Measurements from ENCODE around the gene PFN4. TPM values are rescaled to one million over a fixed set of nuclear protein-coding genes. Genes with fewer than 3 reads are reported as not detected.

PFN4 gene
- total and polyA plus RNA-seq, 9 of the 15 experiments (the other 6 are each of a cell fraction or from before 2014, with no cell fraction given) = 0.07 to 0.54 (median 0.31) TPM; not detected in 2

DNA sequence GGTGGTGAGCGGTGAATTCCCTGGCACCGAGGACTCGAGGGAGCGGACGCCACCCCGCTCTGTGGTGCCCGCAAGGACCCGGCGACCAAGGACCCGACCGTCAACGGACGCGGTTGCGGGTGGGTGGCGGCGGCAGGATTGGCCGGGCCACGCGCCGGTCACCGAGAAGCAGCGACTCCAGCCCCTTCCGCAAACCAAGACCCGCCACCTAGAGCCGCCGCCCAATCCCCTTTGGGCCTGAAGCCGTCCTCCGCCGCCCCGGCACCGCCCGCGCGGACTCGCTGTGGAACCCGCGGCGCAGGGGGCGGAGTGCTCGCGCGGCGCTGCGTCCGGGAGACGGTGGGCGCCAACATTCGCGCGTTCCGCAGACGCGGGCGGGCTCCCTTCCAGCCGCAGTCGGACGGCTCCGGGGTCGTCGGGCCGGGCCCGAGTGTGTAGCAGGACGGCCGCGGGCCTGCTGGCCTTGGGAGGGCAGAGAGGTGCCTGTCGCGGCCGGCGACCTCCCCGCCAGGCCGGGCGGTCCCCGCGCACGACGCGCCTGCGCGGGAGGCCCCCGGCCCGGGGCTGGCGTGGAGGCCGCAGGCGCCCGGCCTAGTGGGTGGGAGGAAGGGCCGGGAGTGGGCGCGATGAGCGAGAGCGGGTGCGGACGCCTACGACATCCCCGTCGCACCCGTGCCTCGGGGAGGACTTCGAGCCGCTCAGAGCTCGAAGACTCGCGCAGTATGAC lies at the start of gene PFN4, which contains the start of gene FAM228B (continued):
- TF ChIP-seq CHD7 (IDR thresholded peaks at IDR 0.05; ENCODE audit: low read depth, low read length) = no peak
- no peak for TF ChIP-seq POU5F1 (IDR thresholded peaks at IDR 0.05; ENCODE audit: borderline replicate concordance, low read depth, low read length, partially characterized antibody)
- TF ChIP-seq GABPB2 (CRISPR knock-in tag; conservative IDR thresholded peaks at IDR 0.05) = no peak
- TF ChIP-seq ZNF253 (CRISPR knock-in tag; conservative IDR thresholded peaks at IDR 0.05) = no peak
- no peak for TF ChIP-seq ZFPM2 (CRISPR knock-in tag; IDR thresholded peaks at IDR 0.05)
- TF ChIP-seq STAT5B (CRISPR knock-in tag; IDR thresholded peaks at IDR 0.05) = no peak
- TF ChIP-seq ZNF395 (CRISPR knock-in tag; IDR thresholded peaks at IDR 0.05) = 0 out of 2 replicates have a peak, but pooled peaks have one; percentile 35
- no peak for TF ChIP-seq BRF1 (IDR thresholded peaks at IDR 0.05; ENCODE audit: borderline replicate concordance, extremely low read depth, insufficient read length)
